Sigmoid colon (tissue), 4 donors: ENCODE measurements around the gene CCNL2.

Source experiments
- CTCF ChIP-seq, 4 experiments: fragments of 450-650 bp in 3 of 4; fragments of 200-600 bp in 1 of 4; IDR thresholded peaks; one replicate each; pipeline ENCODE4 v1.5.1; 2016 to 2019; ENCODE audit warnings: antibody characterized with exemption in 4 of 4, mild to moderate bottlenecking in 3 of 4, moderate library complexity in 2 of 4
- EP300 ChIP-seq, 4 donors: sonication (generic); formaldehyde crosslinking; IDR thresholded peaks; one replicate each; pipeline ENCODE4 v1.6.1; 2017; ENCODE audit warnings: antibody characterized with exemption in 4 of 4
- POLR2A ChIP-seq, 2 donors: fragments of 450-650 bp; IDR thresholded peaks; one replicate each; pipeline ENCODE4 v1.6.1; 2016; ENCODE audit warnings: antibody characterized with exemption in 2 of 2, mild to moderate bottlenecking in 2 of 2, moderate library complexity in 2 of 2
- POLR2AphosphoS5 ChIP-seq, 4 donors: sonication (generic); formaldehyde crosslinking; IDR thresholded peaks; one replicate each; pipeline ENCODE4 v1.6.1; 2017; ENCODE audit warnings: antibody characterized with exemption in 4 of 4

GRCh38 chr1:1435106-1435903 lies 36.2 kb upstream of the CCNL2 start, which contains the start of gene VWA1:
- TF ChIP-seq POLR2AphosphoS5 (IDR thresholded peaks at IDR 0.05) (peak; percentile 73 to 91 (median 82)), POLR2A (IDR thresholded peaks at IDR 0.05) (peak; percentile 22 to 34), CTCF (IDR thresholded peaks at IDR 0.05) (no peak), EP300 (IDR thresholded peaks at IDR 0.05) (no peak)
